ENCODE measurements around the gene SLC14A1.
A peak's percentile ranks its signal among the peaks of the same experiment; 100 is the strongest.

Gene SLC14A1

DNA sequence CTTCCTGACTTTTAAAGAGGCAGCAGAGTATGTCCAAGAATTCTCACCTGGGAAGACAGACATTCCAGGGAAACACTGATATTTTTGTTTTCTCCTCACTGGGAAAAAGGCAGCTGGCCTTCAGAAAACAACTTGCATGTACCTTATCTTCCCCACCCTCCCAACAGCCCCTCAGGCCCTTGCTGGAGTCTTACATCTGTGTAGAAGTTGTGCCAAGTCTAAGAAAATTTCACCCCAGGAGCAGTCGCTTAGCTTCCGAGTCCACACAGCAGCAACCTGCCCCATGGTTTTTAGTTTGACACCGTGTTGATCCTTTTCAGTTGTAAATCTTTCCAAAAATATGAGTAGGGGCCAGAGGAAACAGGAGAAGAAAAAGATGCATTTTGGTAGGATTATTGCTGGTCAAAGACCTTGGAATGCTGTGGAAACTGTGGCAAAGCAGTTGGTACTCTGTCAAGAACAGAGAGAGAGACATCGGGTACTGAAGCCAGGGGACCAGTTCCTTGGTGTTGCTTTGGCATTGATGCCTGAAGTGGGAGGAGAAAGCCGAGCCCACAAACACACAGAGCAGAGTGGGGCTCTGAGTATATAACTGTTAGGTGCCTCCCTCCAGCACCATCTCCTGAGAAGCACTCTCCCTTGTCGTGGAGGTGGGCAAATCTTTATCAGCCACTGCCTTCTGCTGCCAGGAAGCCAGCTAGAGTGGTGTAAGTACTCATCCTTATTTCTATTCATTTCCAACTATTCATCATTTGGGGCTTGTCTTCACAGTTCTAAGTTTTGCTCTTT, at the start of gene SLC14A1:
SLC14A1 (plus strand) TSS at position 615 of the 789 bp plus-strand sequence. CDS start 6,140 bp downstream, outside the sequence.
- DNase-seq (ENCODE audit: low read depth), result no peak

GRCh38 chr18:45677276-45677807, 46.6 kb upstream of the SLC14A1 start:
- DNase-seq (ENCODE audit: low read depth), result no peak

GRCh38 chr18:45678441-45678840, 45.5 kb upstream of the SLC14A1 start:
- DNase-seq (ENCODE audit: low read depth), result no peak

DNA sequence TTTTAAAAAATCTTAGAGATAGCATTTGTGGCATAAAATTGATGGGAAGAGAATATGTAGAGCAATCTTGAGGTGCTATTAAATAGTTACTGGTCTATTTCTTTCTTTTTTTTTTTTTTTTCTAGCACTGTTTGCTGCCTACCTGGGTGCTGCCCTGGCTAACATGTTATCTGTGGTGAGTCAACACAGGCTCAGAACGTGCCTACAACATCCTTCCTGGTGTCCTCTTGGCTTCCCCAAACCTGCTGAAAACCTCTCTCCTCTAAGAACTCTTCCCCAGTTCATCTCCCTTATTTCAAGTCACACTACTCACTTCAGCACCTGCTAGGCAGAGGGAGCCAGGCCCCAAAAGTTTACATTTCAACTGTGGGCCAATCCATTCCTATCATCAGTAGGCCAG, 45.1 kb upstream of the SLC14A1 start:
- no peak for DNase-seq (ENCODE audit: low read depth)

- DNase-seq (ENCODE audit: low read depth), result no peak
These were observed 43.8 kb upstream of the SLC14A1 start for GRCh38 chr18:45680066-45680690.

DNA sequence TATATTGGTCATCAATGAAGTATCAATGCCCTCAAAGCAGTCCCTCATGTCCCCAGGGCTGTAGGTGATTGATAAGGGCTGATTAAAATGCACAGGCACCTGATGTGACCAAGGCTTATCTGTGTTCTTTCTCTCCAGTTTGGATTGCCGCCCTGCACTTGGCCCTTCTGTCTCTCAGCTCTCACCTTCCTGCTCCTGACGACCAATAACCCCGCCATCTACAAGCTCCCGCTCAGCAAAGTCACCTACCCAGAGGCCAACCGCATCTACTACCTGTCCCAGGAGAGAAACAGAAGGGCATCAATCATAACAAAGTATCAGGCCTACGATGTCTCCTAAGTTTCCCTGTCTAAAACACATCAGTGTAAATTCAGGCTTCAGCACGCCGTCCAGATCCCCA, 41.8 kb upstream of the SLC14A1 start:
- no peak for DNase-seq (ENCODE audit: low read depth)

DNA sequence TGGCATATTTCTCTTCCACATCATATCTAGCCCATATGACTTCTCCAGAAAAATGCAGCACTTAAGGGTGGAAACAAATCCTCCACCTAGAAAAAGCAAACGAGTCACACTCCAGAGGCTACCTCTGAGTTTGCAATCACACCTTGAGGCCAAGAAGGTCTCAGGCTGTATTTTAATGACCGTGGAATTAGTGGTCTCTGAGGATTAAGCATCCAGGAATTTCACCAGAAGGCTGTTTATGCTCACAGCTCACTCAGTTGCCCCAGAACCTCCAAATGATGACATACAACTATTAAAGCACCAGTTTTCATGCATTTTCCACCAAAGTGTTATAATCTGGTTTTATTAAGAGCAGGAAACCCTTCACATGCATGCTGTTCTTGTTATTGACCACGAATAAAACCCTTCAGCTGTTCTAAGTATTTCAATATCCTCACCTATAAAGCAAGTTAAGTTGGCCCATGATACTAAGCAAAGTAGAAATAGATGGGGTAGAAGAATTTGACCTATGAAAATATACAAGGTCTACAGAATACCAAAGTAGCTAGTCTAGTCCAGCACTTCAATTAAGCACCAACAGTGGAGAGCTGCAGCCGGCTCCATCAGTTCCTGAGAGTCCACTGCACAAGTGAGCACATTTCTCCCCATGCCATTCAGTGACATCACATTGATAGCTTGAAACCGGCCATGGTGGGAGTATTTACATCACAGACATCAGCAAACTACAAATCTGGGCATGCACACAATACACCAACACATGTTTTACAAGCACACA, 39.5 kb upstream of the SLC14A1 start:
- DNase-seq (ENCODE audit: low read depth), result no peak

GRCh38 chr18:45686891-45687611, 36.9 kb upstream of the SLC14A1 start:
- peak; percentile 17 for DNase-seq (ENCODE audit: low read depth)

- DNase-seq (ENCODE audit: low read depth), result no peak
These were observed 36.4 kb upstream of the SLC14A1 start for GRCh38 chr18:45687621-45688020.

DNA sequence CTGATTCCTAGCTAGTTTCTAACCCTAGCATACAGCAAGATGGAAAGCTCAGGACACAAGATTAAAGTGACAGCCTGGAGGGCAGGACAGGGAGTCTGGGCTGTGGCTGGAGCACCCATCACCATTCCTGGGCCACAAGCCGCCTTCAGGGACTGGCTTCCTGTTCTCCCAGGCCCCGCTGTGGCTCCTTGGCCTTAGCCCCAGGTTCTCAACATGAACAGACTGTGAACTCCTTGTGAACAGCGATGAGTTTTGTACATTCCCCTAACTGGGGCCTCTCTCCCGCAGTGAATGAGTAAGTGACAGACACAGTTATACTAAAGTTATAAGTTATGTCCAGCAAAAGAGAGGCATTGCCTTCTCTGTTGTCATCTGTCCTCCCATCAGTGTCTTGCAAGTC, 35.9 kb upstream of the SLC14A1 start:
- no peak for DNase-seq (ENCODE audit: low read depth)

GRCh38 chr18:45688833-45689232, 35.1 kb upstream of the SLC14A1 start:
- DNase-seq (ENCODE audit: low read depth), result peak; percentile 68

GRCh38 chr18:45689396-45689795, 34.6 kb upstream of the SLC14A1 start:
- DNase-seq (ENCODE audit: low read depth), result no peak

DNA sequence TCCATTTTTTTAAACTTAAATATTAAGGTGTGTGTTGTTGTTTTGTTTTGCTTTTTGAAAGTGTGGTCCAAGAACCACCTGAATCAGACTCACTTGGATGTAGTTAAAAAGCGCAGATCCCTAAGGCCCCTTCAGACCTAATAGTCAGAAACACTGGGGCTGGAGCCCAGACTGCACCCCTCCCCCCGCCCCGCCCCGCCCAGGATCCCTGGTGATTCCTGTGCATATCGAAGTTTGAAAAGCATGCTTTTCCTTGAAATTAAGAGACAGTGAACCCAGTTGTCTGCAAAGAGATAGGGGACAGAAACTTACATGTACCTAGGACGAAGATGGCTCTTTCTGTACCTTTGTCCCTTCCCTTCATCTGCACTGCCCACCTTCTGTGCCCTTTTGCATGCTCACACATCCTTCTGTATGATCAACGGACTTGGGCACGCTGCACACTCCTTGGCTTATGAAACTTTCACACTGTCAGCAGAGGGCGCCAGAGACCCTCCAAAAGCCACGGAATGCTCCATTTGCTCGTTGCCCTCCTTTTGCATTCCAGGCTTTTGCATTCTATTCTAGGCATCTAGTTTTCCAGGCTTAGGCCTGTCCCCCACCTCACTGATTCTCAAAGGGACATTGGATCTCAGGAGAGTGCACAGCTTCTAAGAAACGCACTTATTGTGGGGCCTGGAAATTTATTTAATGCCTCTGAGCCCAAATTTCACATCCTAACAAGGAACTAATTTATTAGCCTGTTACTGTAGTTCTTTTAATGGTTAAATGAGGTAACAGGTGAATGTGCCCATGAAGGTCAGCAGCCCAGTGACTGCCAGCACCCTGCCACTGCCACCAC, 32.8 kb upstream of the SLC14A1 start:
- DNase-seq (ENCODE audit: low read depth), result peak; percentile 56

- DNase-seq (ENCODE audit: low read depth), result no peak
These were observed 32.2 kb upstream of the SLC14A1 start for GRCh38 chr18:45691816-45692179.

GRCh38 chr18:45702708-45703265, 21.2 kb upstream of the SLC14A1 start:
- DNase-seq (ENCODE audit: low read depth), result no peak

GRCh38 chr18:45708831-45709230, 15.2 kb upstream of the SLC14A1 start:
- no peak for DNase-seq (ENCODE audit: low read depth)

DNA sequence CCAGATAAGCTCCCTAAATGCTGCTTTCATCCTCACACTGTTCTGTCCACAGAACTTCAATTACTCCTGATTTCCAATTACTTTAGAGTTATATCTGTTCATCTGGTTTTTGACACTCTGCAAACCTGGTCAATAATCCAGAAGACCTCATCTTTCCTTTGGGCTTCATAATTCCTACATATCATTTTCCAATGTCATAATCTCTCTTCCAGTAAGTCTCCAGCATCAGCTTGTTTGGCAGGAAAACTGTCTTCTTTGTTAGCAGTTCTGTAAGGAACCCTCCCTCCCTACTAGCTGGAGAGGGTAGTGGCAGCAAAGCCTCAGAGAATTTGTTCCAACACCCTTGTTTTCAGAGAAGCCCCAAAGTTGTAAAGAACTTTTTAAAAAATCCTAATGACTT, 11.9 kb upstream of the SLC14A1 start:
- DNase-seq (ENCODE audit: low read depth), result no peak

- DNase-seq (ENCODE audit: low read depth), result no peak
These were observed 10.7 kb upstream of the SLC14A1 start for GRCh38 chr18:45713239-45713638.

DNA sequence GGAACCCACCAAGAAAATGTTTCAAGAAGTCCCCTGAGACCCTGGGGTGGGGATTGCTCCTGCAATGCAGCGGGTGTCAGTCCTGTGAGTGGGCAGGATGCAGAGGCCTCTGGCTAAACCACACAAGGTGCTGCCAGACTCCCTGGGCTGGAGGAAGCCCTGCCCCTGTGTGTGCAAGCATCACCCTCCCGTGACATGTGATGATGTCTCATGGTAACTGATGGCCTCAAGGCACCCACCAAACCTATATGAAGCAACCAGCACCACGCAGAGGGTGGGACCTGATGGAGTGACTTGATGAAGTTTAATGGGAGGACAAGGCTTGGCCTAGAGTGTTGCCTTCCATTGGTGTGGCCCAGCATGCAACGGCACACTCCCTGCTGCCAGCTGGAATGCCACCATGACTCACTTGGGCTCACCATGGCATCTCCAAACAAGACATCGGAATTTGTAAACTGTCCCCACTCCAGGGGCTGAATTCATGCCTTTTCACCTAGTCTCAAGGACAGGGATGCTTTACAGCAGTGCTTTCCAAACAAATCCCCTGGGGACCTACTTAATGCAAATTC, 8.7 kb upstream of the SLC14A1 start:
- DNase-seq (ENCODE audit: low read depth), result no peak

DNA sequence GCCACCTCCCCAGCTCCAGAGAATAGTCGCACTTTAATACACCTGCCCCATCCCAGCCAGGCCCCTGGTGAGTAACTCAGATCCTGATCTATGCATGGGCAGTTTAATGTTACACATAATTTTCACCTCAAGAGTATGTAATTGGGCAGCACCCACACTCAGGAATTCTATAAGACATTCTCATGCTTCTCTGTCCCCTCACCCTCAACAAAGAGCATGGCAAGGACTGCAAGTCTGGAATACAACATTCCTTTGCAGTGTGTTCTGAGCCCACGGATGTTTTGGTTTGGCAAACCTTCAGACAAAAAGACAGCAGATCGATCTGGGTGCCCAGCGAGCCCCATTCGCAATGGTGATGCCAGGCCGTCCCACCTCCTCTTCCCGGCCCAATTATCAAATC, 4.9 kb upstream of the SLC14A1 start:
- DNase-seq (ENCODE audit: low read depth), result no peak

Measured in stimulated activated CD4-positive, alpha-beta T cell treated with anti-CD3 and anti-CD28 coated beads, Interleukin-2, amount 100 ng/mL, for 4 hours (primary cell).